GM06990 (cell line): ENCODE data around the gene IKBIP.
"Not testable (repeated sequence)": the region's sequence is repeated elsewhere in the genome, so short reads cannot be mapped to it uniquely, and the experiment has no call there.

Source experiments
- DNase-seq: peaks from one replicate; pipeline ENCODE4 v3.0.0-alpha.2; 2011; ENCODE audit not compliant: insufficient read length; ENCODE audit errors: extremely low read depth
- H3K27me3 ChIP-seq: replicated peaks from 2 replicates; pipeline ENCODE4 v1.6.0; 2011; ENCODE audit warnings: low read length; ENCODE audit not compliant: control insufficient read depth, insufficient read depth
- H3K36me3 ChIP-seq: 2 replicates; pipeline ENCODE4 v1.5.1; 2011; ENCODE audit warnings: low read length; ENCODE audit not compliant: control insufficient read depth, insufficient read depth
- H3K4me3 ChIP-seq: replicated peaks from 2 replicates; pipeline ENCODE4 v1.5.1; 2011; ENCODE audit warnings: low read depth, mild to moderate bottlenecking, control low read depth, low read length
- TF ChIP-seq, protein P1 (sequence below): IDR thresholded peaks from 2 replicates; pipeline ENCODE4 v1.5.1; 2011; ENCODE audit warnings: low read length, control low read depth, mild to moderate bottlenecking, inconsistent platforms; ENCODE audit not compliant: insufficient read depth, poor library complexity, severe bottlenecking

The IKBIP gene

DNA sequence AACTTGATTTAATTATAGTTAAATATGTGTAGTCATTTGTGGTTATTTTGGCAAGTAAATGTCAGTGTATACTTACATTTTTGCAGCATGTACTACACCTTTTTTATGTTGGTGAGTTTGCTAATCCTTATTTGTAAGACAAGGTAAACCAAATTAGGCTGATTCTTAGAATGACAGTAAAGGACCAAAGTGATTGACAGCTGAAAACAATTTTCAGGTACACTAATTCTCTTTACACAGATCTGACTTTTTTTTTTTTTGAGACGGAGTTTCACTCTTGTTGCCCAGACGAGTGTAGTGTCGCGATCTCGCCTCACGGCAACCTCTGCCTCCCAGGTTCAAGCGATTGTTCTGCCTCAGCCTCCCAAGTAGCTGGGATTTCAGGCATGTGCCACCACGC is 42.7 kb downstream of the IKBIP start:
- TF ChIP-seq, protein P1, sequence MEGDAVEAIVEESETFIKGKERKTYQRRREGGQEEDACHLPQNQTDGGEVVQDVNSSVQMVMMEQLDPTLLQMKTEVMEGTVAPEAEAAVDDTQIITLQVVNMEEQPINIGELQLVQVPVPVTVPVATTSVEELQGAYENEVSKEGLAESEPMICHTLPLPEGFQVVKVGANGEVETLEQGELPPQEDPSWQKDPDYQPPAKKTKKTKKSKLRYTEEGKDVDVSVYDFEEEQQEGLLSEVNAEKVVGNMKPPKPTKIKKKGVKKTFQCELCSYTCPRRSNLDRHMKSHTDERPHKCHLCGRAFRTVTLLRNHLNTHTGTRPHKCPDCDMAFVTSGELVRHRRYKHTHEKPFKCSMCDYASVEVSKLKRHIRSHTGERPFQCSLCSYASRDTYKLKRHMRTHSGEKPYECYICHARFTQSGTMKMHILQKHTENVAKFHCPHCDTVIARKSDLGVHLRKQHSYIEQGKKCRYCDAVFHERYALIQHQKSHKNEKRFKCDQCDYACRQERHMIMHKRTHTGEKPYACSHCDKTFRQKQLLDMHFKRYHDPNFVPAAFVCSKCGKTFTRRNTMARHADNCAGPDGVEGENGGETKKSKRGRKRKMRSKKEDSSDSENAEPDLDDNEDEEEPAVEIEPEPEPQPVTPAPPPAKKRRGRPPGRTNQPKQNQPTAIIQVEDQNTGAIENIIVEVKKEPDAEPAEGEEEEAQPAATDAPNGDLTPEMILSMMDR: no peak
- Histone ChIP-seq H3K27me3 (no peaks in the 10 kb centered on the region), H3K36me3 (peaks cover 20% of the 10 kb centered on the region), H3K4me3 (no peak overlapping the region)
- no peak for DNase-seq

DNA sequence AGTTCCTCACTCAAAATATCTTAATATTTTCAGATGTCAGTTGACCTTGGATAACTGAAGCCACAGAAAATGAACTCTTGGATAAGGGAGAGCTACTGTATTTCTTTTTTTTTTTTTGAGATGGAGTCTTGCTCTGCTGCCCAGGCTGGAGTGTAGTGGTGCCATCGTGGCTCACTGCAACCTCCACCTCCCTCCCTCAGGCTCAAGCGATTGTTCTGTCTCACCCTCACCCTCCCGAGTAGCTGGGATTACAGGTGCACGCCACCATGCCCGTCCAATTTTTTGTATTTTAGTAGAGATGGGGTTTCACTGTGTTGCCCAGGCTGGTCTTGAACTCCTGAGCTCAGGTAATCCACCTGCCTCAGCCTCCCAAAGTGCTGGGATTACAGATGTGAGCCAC is 47.3 kb downstream of the IKBIP start:
- H3K36me3 ChIP-seq: peaks cover 15% of the 10 kb centered on the region
- DNase-seq, H3K4me3 ChIP-seq: not testable (repeated sequence)

DNA sequence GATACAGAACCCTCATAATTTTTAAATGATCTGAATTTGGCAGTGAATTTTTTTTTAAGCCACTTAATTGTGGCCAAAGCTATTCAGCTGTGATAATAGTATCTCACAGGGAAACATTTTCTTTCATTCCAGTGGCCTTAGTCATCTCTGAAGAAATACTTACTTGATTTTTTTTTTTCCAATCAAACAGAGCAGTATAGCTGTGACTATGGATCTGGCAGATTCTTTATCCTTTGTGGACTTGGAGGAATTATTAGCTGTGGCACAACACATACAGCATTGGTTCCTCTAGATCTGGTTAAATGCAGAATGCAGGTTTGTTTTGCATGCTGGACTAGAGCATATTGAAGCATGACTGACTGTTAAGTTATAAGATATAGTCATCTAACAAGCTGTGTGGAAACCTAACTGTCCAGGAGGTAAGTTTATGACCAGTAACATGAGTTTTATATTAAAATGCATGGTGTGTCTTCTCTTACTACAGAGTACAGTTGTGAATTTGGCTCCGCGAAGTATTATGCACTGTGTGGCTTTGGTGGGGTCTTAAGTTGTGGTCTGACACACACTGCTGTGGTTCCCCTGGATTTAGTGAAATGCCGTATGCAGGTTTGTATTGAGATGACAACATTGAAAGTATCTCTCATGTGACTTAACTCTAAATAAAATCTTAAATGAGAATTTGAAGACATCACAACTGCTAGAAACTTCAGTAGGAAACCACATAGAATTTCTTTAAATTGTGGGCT is 49.2 kb downstream of the IKBIP start:
- H3K27me3 ChIP-seq: no peaks in the 10 kb centered on the region
- DNase-seq: no peak
- TF ChIP-seq, protein P1: no peak
- H3K4me3 ChIP-seq: peak overlapping the region; percentile 99
- peaks cover 9% of the 10 kb centered on the region for H3K36me3 ChIP-seq

More for the DNA sequence above, 47.3 kb downstream of the IKBIP start:
- H3K27me3 ChIP-seq: not testable (repeated sequence)

DNA sequence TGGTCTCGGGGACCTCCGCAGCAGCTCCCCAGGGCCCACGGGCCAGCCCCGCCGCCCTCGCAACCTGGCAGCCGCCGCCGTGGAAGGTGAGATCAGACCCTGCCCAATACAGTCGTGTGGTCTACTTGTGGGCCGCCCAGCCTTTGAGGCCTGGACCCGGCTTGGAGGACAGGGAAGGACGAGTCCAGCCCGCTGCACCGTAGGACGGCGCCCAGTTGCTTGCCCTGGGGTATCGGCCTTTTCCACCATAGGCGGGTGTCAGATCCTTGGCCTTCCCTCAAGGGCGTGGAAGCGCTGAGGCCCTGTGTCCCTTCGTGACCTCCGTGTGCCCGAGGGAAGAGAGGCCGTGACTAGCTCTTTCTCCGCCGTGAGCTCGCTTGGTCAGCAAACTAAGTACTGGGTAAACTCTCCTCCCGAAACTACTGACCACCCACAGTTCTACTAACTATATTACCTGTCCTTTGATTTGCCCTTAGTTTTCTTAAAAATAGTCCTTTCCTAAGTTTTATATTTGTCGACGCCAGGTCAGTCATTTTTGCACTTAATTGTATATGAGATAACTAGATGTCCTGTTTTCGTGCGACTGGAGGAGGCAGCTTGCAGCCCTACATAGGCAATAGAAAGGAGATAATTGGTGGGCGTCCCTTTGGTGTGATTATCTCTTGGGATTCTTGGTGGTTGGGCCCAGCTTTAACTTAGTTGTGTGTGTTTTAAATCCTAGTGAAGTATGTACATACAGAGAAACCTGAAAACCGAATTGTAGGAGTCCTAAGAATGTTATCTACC is 50.3 kb downstream of the IKBIP start:
- H3K4me3 ChIP-seq: peak overlapping the region; percentile 99
- H3K27me3 ChIP-seq: no peaks in the 10 kb centered on the region
- peaks cover 5% of the 10 kb centered on the region for H3K36me3 ChIP-seq
- TF ChIP-seq, protein P1: no peak
- DNase-seq: no peak

DNA sequence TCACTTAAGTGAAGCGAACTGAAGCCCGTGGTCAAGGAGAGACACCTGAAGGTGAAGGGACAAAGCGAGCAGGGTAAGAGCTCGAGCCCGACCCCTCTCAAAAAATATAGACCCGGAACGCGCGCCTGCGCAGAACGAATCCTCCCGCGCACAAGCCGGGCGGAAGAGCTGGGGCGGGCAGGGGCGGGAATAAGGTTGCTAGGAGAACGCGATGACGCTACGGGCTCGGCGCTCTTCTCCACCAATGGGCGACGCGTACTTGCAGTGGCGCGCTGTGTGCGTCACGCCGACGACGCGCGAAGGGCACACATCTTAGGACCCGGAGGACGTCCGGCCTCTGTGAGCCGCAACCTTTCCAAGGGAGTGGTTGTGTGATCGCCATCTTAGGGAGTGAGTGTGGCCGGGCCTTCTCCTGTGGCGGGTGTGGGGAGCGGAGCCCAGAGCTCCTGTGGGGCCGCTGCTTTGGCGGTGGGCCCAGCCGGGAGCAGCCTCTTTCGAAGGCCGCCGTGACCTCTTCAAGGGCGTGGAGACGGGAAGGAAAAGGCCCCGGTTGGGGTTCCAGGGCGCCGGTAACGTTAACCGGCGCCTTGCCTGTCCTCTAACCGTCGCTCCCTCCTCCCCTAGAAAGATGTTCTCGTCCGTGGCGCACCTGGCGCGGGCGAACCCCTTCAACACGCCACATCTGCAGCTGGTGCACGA is 51.1 kb downstream of the IKBIP start, which contains the start of gene SLC25A3:
SLC25A3 (plus strand) TSS at position 336 of the 699 bp plus-strand sequence; CDS start at position 629, 293 bp downstream.
- Histone ChIP-seq H3K4me3 (peak within 1 kb of the TSS; percentile 99), H3K36me3 (peaks cover 5% of the 10 kb centered on the region), H3K27me3 (no peaks in the 10 kb centered on the region)
- peak; percentile 97 for DNase-seq
- TF ChIP-seq, protein P1: no peak
